ENCODE results near the gene TMEM139. TPM values are rescaled to one million over a fixed set of nuclear protein-coding genes. Genes with fewer than 3 reads are reported as not detected.
"Not testable (repeated sequence)": the region's sequence is repeated elsewhere in the genome, so short reads cannot be mapped to it uniquely, and the experiment has no call there.

Gene TMEM139
- total RNA-seq, 2 donors from 2014 or later, result 1.3 to 1.6 TPM

- DNase-seq (ENCODE audit: low spot score in 2 of 2), result no peak
- Mint-ChIP-seq H3K9me3 (peaks cover 4 to 34% of the 10 kb centered on the region in 2 donors), H3K27ac (no peak overlapping the region), H3K36me3 (peaks cover 25 to 60% of the 10 kb centered on the region in 2 donors)
- peak in 1 of 2 donors; percentile 37 for ATAC-seq
Measured at GRCh38 chr7:143250822-143251221, 33.9 kb upstream of the TMEM139 start.

GRCh38 chr7:143252006-143252405, 32.8 kb upstream of the TMEM139 start:
- DNase-seq (ENCODE audit: low spot score in 2 of 2) (no peak), ATAC-seq (peak; percentile 46 to 66)
- Mint-ChIP-seq H3K9me3 (peaks cover 4 to 31% of the 10 kb centered on the region in 2 donors), H3K27ac (peak overlapping the region; percentile 2 to 31), H3K36me3 (peaks cover 25 to 48% of the 10 kb centered on the region in 2 donors)

- peaks cover 19 to 37% of the 10 kb centered on the region in 2 donors for H3K36me3 Mint-ChIP-seq
- peak overlapping the region in 1 of 2 donors; percentile 16 for H3K27ac Mint-ChIP-seq
- ATAC-seq, result no peak
- peaks cover 4 to 24% of the 10 kb centered on the region in 2 donors for H3K9me3 Mint-ChIP-seq
- no peak for DNase-seq (ENCODE audit: low spot score in 2 of 2)
Measured at GRCh38 chr7:143255564-143255963, 29.2 kb upstream of the TMEM139 start.

GRCh38 chr7:143256325-143256724, 28.4 kb upstream of the TMEM139 start:
- Mint-ChIP-seq H3K27ac (no peak overlapping the region), H3K36me3 (peaks cover 19 to 37% of the 10 kb centered on the region in 2 donors), H3K9me3 (peaks cover 4 to 24% of the 10 kb centered on the region in 2 donors)
- ATAC-seq (peak in 1 of 2 donors; percentile 36), DNase-seq (ENCODE audit: low spot score in 2 of 2) (no peak)

- DNase-seq (ENCODE audit: low spot score in 2 of 2) (no peak), ATAC-seq (peak in 1 of 2 donors; percentile 15)
- Mint-ChIP-seq H3K9me3 (peaks cover 4 to 29% of the 10 kb centered on the region in 2 donors), H3K36me3 (peaks cover 19 to 34% of the 10 kb centered on the region in 2 donors), H3K27ac (no peak overlapping the region)
Measured at GRCh38 chr7:143256932-143257331, 27.8 kb upstream of the TMEM139 start.

- H3K9me3 Mint-ChIP-seq, result peaks cover 2 to 28% of the 10 kb centered on the region in 2 donors
- no peak overlapping the region for H3K27ac Mint-ChIP-seq
- ATAC-seq, result no peak
- H3K36me3 Mint-ChIP-seq, result peaks cover 15 to 32% of the 10 kb centered on the region in 2 donors
- no peak for DNase-seq (ENCODE audit: low spot score in 2 of 2)
Measured at GRCh38 chr7:143257501-143257900, 27.3 kb upstream of the TMEM139 start.

- Mint-ChIP-seq H3K9me3 (peaks cover 0 to 20% of the 10 kb centered on the region in 2 donors), H3K36me3 (peaks cover 12 to 25% of the 10 kb centered on the region in 2 donors), H3K27ac (peak overlapping the region; percentile 79 to 90)
- DNase-seq (ENCODE audit: low spot score in 2 of 2), result no peak
- ATAC-seq, result peak in 1 of 2 donors; percentile 28
Measured at GRCh38 chr7:143258831-143259230, 25.9 kb upstream of the TMEM139 start.

GRCh38 chr7:143259765-143260164, 25.0 kb upstream of the TMEM139 start:
- Mint-ChIP-seq H3K27ac (peak overlapping the region; percentile 79 to 90), H3K36me3 (peaks cover 16 to 27% of the 10 kb centered on the region in 2 donors), H3K9me3 (peaks cover 0 to 13% of the 10 kb centered on the region in 2 donors)
- ATAC-seq, result no peak
- DNase-seq (ENCODE audit: low spot score in 2 of 2), result no peak

- Mint-ChIP-seq H3K36me3 (peaks cover 24 to 35% of the 10 kb centered on the region in 2 donors), H3K9me3 (peaks cover 0 to 8% of the 10 kb centered on the region in 2 donors), H3K27ac (peak overlapping the region; percentile 69 to 100)
- no peak for DNase-seq (ENCODE audit: low spot score in 2 of 2)
- ATAC-seq, result no peak
Measured at GRCh38 chr7:143261901-143262300, 22.9 kb upstream of the TMEM139 start.

- Mint-ChIP-seq H3K27ac (peak within 1 kb of the TSS; percentile 99 to 100), H3K36me3 (peaks cover 31 to 39% of the 10 kb centered on the region in 2 donors), H3K9me3 (peaks cover 0 to 8% of the 10 kb centered on the region in 2 donors)
- peak; percentile 97 to 98 for ATAC-seq
- peak; percentile 80 to 86 for DNase-seq (ENCODE audit: low spot score in 2 of 2)
Measured at GRCh38 chr7:143263266-143264195, 21.2 kb upstream of the TMEM139 start, which contains the start of gene GSTK1. Gene GSTK1 (plus strand): TSS chr7:143263441. CDS start chr7:143263514, 73 bp downstream.

- Mint-ChIP-seq H3K36me3 (peaks cover 31 to 42% of the 10 kb centered on the region in 2 donors), H3K27ac (peak overlapping the region; percentile 99 to 100)
- not testable (repeated sequence) for DNase-seq (ENCODE audit: low spot score in 2 of 2); ATAC-seq; H3K9me3 Mint-ChIP-seq
Measured at GRCh38 chr7:143264196-143264568, 20.6 kb upstream of the TMEM139 start.

- no peak for ATAC-seq
- peaks cover 0 to 8% of the 10 kb centered on the region in 2 donors for H3K9me3 Mint-ChIP-seq
Measured at GRCh38 chr7:143265017-143265693, 19.6 kb upstream of the TMEM139 start.

GRCh38 chr7:143269251-143269650, 15.5 kb upstream of the TMEM139 start:
- H3K27ac Mint-ChIP-seq, result no peak overlapping the region

More at GRCh38 chr7:143265017-143265693, 19.6 kb upstream of the TMEM139 start:
- H3K27ac Mint-ChIP-seq, result peak overlapping the region; percentile 99 to 100
- H3K36me3 Mint-ChIP-seq, result peaks cover 36 to 51% of the 10 kb centered on the region in 2 donors
- DNase-seq (ENCODE audit: low spot score in 2 of 2), result no peak

GRCh38 chr7:143271240-143271639, 13.5 kb upstream of the TMEM139 start:
- ATAC-seq (peak in 1 of 2 donors; percentile 81), DNase-seq (ENCODE audit: low spot score in 2 of 2) (no peak)
- Mint-ChIP-seq H3K36me3 (peaks cover 14 to 21% of the 10 kb centered on the region in 2 donors), H3K27ac (peak overlapping the region in 1 of 2 donors; percentile 68), H3K9me3 (no peaks in the 10 kb centered on the region)

More at GRCh38 chr7:143269251-143269650, 15.5 kb upstream of the TMEM139 start:
- ATAC-seq (no peak), DNase-seq (ENCODE audit: low spot score in 2 of 2) (no peak)
- H3K9me3 Mint-ChIP-seq, result no peaks in the 10 kb centered on the region
- peaks cover 25 to 35% of the 10 kb centered on the region in 2 donors for H3K36me3 Mint-ChIP-seq

- ATAC-seq, result no peak
- Mint-ChIP-seq H3K36me3 (peaks cover 5 to 17% of the 10 kb centered on the region in 2 donors), H3K9me3 (no peaks in the 10 kb centered on the region), H3K27ac (no peak overlapping the region)
- no peak for DNase-seq (ENCODE audit: low spot score in 2 of 2)
Measured at GRCh38 chr7:143272871-143273270, 11.9 kb upstream of the TMEM139 start.

GRCh38 chr7:143279186-143280098, 5.3 kb upstream of the TMEM139 start:
- H3K27ac Mint-ChIP-seq, result peak overlapping the region; percentile 90 to 95
- ATAC-seq (peak; percentile 69 to 80), DNase-seq (ENCODE audit: low spot score in 2 of 2) (no peak)
- no peaks in the 10 kb centered on the region for H3K9me3 Mint-ChIP-seq
- no peaks in the 10 kb centered on the region for H3K36me3 Mint-ChIP-seq
